WTC11 (cell line): Measurements from ENCODE around the gene COL21A1. TPM values are rescaled to one million over a fixed set of nuclear protein-coding genes. Genes with fewer than 3 reads are reported as not detected.

Experiments used
- ATAC-seq: fragments of 200-7000 bp; cut with Tn5 transposase; 2 replicates; pipeline ENCODE4 v1.10.0; 2021; ENCODE audit warnings: mild to moderate bottlenecking, moderate library complexity
- CTCF ChIA-PET: fragments of 300-600 bp; sonication (Branson Sonifier 250); formaldehyde crosslinking; loops from one replicate; lab custom pipeline; 2021; ENCODE audit warnings: antibody characterized with exemption; lab: Charles Lee
- POLR2A ChIA-PET: fragments of 350-600 bp; sonication (Branson Sonifier 250); formaldehyde crosslinking; loops from one replicate; lab custom pipeline; 2021; ENCODE audit warnings: antibody characterized with exemption; lab: Charles Lee
- DNase-seq: peaks from one replicate; pipeline ENCODE4 v3.0.0; 2021; ENCODE audit warnings: low spot score
- H3K27ac Mint-ChIP-seq: 2 replicates; pipeline ENCODE4 v1.8.0; 2021; ENCODE audit warnings: mixed read lengths
- H3K27me3 Mint-ChIP-seq: 2 replicates; pipeline ENCODE4 v1.8.0; 2021; ENCODE audit warnings: low read depth, mild to moderate bottlenecking, moderate library complexity, mixed read lengths
- H3K36me3 Mint-ChIP-seq: 2 replicates; pipeline ENCODE4 v1.8.0; 2021; ENCODE audit warnings: mixed read lengths
- H3K4me1 Mint-ChIP-seq: 2 replicates; pipeline ENCODE4 v1.8.0; 2022; ENCODE audit warnings: mixed read lengths
- H3K4me3 Mint-ChIP-seq: 2 replicates; pipeline ENCODE4 v1.8.0; 2021; ENCODE audit warnings: mild to moderate bottlenecking, moderate library complexity, mixed read lengths
- H3K9me3 Mint-ChIP-seq: 2 replicates; pipeline ENCODE4 v1.8.0; 2021; ENCODE audit warnings: mixed read lengths
- AR ChIP-seq: fragments of 250-450 bp; sonication (Bioruptor Pico); IDR thresholded peaks from 2 replicates; pipeline ENCODE4 v1.9.0; 2021; ENCODE audit warnings: mild to moderate bottlenecking
- HMGA2 ChIP-seq: fragments of 250-450 bp; sonication (Bioruptor Pico); IDR thresholded peaks from 2 replicates; pipeline ENCODE4 v1.4.0; 2021; ENCODE audit warnings: mild to moderate bottlenecking, moderate library complexity
- HMGXB4 ChIP-seq: sonication (generic); formaldehyde crosslinking; IDR thresholded peaks from 2 replicates; pipeline ENCODE4 v1.8.1; 2023; ENCODE audit warnings: mild to moderate bottlenecking, moderate library complexity, missing genetic modification reagents
- IRF2 ChIP-seq: sonication (generic); formaldehyde crosslinking; IDR thresholded peaks from 2 replicates; pipeline ENCODE4 v1.8.0; 2022; ENCODE audit warnings: low read depth, missing genetic modification reagents, borderline replicate concordance
- SMAD3 ChIP-seq: sonication (generic); formaldehyde crosslinking; IDR thresholded peaks from 2 replicates; pipeline ENCODE4 v1.8.0; 2022; ENCODE audit warnings: missing genetic modification reagents, mild to moderate bottlenecking, borderline replicate concordance
- TCF7 ChIP-seq: sonication (generic); formaldehyde crosslinking; IDR thresholded peaks from 2 replicates; pipeline ENCODE4 v1.8.0; 2022; ENCODE audit warnings: mild to moderate bottlenecking, low read depth, missing genetic modification reagents, moderate library complexity
- TEAD4 ChIP-seq: sonication (generic); formaldehyde crosslinking; IDR thresholded peaks from 2 replicates; pipeline ENCODE4 v1.8.0; 2022; ENCODE audit warnings: mild to moderate bottlenecking, missing genetic modification reagents
- total RNA-seq: library from RNA; stranded (reverse); gene quantifications from 3 replicates; pipeline ENCODE4 v1.2.3, GENCODE V29; 2021
- TF ChIP-seq, protein P1 (sequence below): sonication (generic); formaldehyde crosslinking; IDR thresholded peaks from 2 replicates; pipeline ENCODE4 v1.8.0; 2022; ENCODE audit warnings: mild to moderate bottlenecking, missing genetic modification reagents
- TF ChIP-seq, protein P2 (sequence below): sonication (generic); formaldehyde crosslinking; conservative IDR thresholded peaks from 2 replicates; pipeline ENCODE4 v1.8.1; 2022; ENCODE audit warnings: mild to moderate bottlenecking, missing genetic modification reagents
- TF ChIP-seq, protein P3 (sequence below): fragments of 200-600 bp; IDR thresholded peaks from 2 replicates; pipeline ENCODE4 v1.8.0; 2022; ENCODE audit warnings: antibody characterized with exemption
- TF ChIP-seq, protein P4 (sequence below): sonication (generic); formaldehyde crosslinking; IDR thresholded peaks from 2 replicates; pipeline ENCODE4 v1.8.1; 2022; ENCODE audit warnings: low read depth, mild to moderate bottlenecking, moderate library complexity, missing genetic modification reagents, borderline replicate concordance
- TF ChIP-seq, protein P5 (sequence below): sonication (generic); formaldehyde crosslinking; IDR thresholded peaks from 2 replicates; pipeline ENCODE4 v1.8.1; 2023; ENCODE audit warnings: mild to moderate bottlenecking, missing genetic modification reagents, moderate library complexity

COL21A1 gene
- total RNA-seq, 1 experiment from 2014 or later: 4.4 TPM

- TF ChIP-seq, protein P1, sequence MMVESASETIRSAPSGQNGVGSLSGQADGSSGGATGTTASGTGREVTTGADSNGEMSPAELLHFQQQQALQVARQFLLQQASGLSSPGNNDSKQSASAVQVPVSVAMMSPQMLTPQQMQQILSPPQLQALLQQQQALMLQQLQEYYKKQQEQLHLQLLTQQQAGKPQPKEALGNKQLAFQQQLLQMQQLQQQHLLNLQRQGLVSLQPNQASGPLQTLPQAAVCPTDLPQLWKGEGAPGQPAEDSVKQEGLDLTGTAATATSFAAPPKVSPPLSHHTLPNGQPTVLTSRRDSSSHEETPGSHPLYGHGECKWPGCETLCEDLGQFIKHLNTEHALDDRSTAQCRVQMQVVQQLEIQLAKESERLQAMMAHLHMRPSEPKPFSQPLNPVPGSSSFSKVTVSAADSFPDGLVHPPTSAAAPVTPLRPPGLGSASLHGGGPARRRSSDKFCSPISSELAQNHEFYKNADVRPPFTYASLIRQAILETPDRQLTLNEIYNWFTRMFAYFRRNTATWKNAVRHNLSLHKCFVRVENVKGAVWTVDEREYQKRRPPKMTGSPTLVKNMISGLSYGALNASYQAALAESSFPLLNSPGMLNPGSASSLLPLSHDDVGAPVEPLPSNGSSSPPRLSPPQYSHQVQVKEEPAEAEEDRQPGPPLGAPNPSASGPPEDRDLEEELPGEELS (CRISPR knock-in tag): no peak
- TF ChIP-seq HMGXB4 (CRISPR knock-in tag) (no peak), SMAD3 (no peak), IRF2 (no peak), TCF7 (CRISPR knock-in tag) (no peak), HMGA2 (no peak), AR (CRISPR knock-in tag) (no peak)
- TF ChIP-seq, protein P2, sequence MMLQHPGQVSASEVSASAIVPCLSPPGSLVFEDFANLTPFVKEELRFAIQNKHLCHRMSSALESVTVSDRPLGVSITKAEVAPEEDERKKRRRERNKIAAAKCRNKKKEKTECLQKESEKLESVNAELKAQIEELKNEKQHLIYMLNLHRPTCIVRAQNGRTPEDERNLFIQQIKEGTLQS: no peak
- TF ChIP-seq, protein P3, sequence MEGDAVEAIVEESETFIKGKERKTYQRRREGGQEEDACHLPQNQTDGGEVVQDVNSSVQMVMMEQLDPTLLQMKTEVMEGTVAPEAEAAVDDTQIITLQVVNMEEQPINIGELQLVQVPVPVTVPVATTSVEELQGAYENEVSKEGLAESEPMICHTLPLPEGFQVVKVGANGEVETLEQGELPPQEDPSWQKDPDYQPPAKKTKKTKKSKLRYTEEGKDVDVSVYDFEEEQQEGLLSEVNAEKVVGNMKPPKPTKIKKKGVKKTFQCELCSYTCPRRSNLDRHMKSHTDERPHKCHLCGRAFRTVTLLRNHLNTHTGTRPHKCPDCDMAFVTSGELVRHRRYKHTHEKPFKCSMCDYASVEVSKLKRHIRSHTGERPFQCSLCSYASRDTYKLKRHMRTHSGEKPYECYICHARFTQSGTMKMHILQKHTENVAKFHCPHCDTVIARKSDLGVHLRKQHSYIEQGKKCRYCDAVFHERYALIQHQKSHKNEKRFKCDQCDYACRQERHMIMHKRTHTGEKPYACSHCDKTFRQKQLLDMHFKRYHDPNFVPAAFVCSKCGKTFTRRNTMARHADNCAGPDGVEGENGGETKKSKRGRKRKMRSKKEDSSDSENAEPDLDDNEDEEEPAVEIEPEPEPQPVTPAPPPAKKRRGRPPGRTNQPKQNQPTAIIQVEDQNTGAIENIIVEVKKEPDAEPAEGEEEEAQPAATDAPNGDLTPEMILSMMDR: no peak
Measured at GRCh38 chr6:56145616-56146015, 101.8 kb downstream of the COL21A1 start (continued).

DNA sequence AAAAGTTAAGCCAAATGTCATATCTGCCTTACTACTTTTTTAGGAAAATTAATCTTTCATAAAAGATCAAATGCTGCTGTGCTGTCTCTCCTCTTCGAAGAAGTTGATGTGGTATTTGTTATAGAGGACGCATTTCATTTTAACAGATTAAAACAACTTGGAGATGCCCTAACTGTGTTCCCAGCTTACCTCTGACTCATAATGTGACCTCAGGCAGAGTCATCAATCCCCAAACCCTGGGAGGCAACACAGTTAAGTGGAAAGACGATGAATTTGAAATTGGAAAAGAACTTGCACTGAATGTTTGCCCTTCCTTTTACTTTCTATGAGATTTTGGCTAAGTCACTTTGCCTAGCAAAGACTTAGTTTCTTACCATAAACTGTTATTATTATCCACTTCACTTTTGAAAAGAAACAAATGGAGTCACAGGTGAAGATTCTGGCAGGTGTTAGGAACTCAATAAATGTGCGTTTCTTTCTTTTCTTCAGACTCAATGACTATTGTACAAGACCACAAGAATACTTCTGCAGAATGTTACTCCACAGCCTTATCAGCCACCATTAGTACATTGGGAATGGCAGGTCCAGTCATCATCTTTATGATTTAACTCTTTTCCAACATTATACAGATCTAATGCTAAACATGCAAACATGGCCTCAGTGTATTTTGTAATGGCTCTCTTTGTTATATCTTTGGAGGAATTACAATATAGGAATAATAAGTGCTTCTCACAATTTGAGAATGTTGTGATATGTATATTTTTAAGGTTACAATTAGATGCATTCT is 102.6 kb downstream of the COL21A1 start:
- ChIA-PET CTCF (no interaction called here), POLR2A (no interaction called here)
- peaks cover 11% of the 10 kb centered on the region for H3K36me3 Mint-ChIP-seq
- no peak for TF ChIP-seq TEAD4 (CRISPR knock-in tag)
- TF ChIP-seq, protein P4, sequence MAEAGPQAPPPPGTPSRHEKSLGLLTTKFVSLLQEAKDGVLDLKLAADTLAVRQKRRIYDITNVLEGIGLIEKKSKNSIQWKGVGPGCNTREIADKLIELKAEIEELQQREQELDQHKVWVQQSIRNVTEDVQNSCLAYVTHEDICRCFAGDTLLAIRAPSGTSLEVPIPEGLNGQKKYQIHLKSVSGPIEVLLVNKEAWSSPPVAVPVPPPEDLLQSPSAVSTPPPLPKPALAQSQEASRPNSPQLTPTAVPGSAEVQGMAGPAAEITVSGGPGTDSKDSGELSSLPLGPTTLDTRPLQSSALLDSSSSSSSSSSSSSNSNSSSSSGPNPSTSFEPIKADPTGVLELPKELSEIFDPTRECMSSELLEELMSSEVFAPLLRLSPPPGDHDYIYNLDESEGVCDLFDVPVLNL (CRISPR knock-in tag): no peak
- TF ChIP-seq, protein P5, sequence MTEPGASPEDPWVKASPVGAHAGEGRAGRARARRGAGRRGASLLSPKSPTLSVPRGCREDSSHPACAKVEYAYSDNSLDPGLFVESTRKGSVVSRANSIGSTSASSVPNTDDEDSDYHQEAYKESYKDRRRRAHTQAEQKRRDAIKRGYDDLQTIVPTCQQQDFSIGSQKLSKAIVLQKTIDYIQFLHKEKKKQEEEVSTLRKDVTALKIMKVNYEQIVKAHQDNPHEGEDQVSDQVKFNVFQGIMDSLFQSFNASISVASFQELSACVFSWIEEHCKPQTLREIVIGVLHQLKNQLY (CRISPR knock-in tag): no peak
- peaks cover 9% of the 10 kb centered on the region for H3K4me1 Mint-ChIP-seq
- H3K4me3 Mint-ChIP-seq: no peak overlapping the region
- no peak for ATAC-seq
- H3K9me3 Mint-ChIP-seq: peaks cover 22% of the 10 kb centered on the region
- DNase-seq: no peak
- H3K27ac Mint-ChIP-seq: no peak overlapping the region
- no peaks in the 10 kb centered on the region for H3K27me3 Mint-ChIP-seq
